Psoas muscle (tissue), 8 donors: Measurements from ENCODE around the gene GEMIN5. TPM values are rescaled to one million over a fixed set of nuclear protein-coding genes. Genes with fewer than 3 reads are reported as not detected.
"Not testable (repeated sequence)": the region's sequence is repeated elsewhere in the genome, so short reads cannot be mapped to it uniquely, and the experiment has no call there.

ENCODE experiments used
- ATAC-seq, 4 donors: fragments of 200-7000 bp; cut with Tn5 transposase; one replicate each; pipeline ENCODE4 v1.9.1; 2020; ENCODE audit warnings: moderate library complexity in 3 of 4, mild to moderate bottlenecking in 2 of 4
- DNase-seq, 2 donors: peaks; one replicate each; pipeline ENCODE4 v3.0.0-alpha.2; 2020
- H3K27ac ChIP-seq: fragments of 200-600 bp; one replicate; pipeline ENCODE4 v1.8.0; 2022
- H3K27me3 ChIP-seq, 3 donors: fragments of 200-600 bp in 1 of 3; one replicate each; pipeline versions ENCODE4 v1.6.1 to v1.8.0; 2013 to 2022; ENCODE audit warnings: low read length in 2 of 3, mild to moderate bottlenecking in 2 of 3, moderate library complexity in 1 of 3; ENCODE audit not compliant: insufficient read depth in 3 of 3
- H3K36me3 ChIP-seq, 2 donors: fragments of 200-600 bp in 1 of 2; one replicate each; pipeline versions ENCODE4 v1.6.1 to v1.8.0; 2013 to 2022; ENCODE audit warnings: low read depth in 1 of 2, mild to moderate bottlenecking in 1 of 2, moderate library complexity in 1 of 2; ENCODE audit not compliant: insufficient read depth in 1 of 2
- H3K4me1 ChIP-seq: fragments of 200-600 bp; one replicate; pipeline ENCODE4 v1.8.0; 2022
- H3K4me3 ChIP-seq: fragments of 200-600 bp; one replicate; pipeline ENCODE4 v1.8.0; 2022; ENCODE audit warnings: mild to moderate bottlenecking
- H3K9me3 ChIP-seq: fragments of 200-600 bp; one replicate; pipeline ENCODE4 v1.8.0; 2022
- WGBS, 3 donors: extraction: QIAGEN DNeasy Blood & Tissue Kit; methylation state at CpG; one replicate each; pipeline versions ENCODE4 v1.1.6 to v1.1.7; 2013; 5-methylcytosine and 5-hydroxymethylcytosine counted together
- intact Hi-C, 2 donors: fragments of 100-400 bp; cut with DNase I; formaldehyde crosslinking; loops; one replicate each; pipeline versions ENCODE4 v1.11.0 to v1.14.2; 2022
- long read RNA-seq, 2 donors: library from polyadenylated mRNA; unstranded; transcript quantifications; one replicate each; pipeline ENCODE4 v2.0.0, GENCODE V29; 2021
- polyA plus RNA-seq, 3 donors: library from polyadenylated mRNA; stranded (reverse); fragments of 200-250 nt; gene quantifications; one replicate each; pipeline ENCODE4 v1.2.3, GENCODE V29; 2013
- total RNA-seq, 4 donors: library from RNA; stranded (reverse); fragmentation: NEBNext Ultra II Directional in 2 of 4; extraction: Animal tissue kit (Norgen Biotek cat#: 25700) in 2 of 4; gene quantifications; one replicate each; pipeline versions ENCODE4 v1.2.1 to v1.2.4, GENCODE V29; 2021 to 2023
- TF ChIP-seq, protein P1 (sequence below): fragments of 200-600 bp; IDR thresholded peaks from one replicate; pipeline ENCODE4 v1.8.0; 2022; ENCODE audit warnings: antibody characterized with exemption
- donor health status: healthy with polysubstance abuse.
- donor health status: DM: no; HTN: no; CAD: no; lungs with moderate emphysema.
- donor health status: Bipolar disorder and iron deficiency.
- donor health status: healthy.
- donor health status: DM: yes; HTN: yes; CAD: no.
- donor health status: DM: no; HTN: no; CAD: no.
- donor health status: DM: no; HTN: no; CAD: no.
- donor health status: DM: yes; HTN: yes; CAD: no.

The GEMIN5 gene
- total RNA-seq (10 to 100 TPM; 16.7 to 23.1 (median 22.5) TPM), polyA plus RNA-seq (10 to 100 TPM in 1 of 3 donors, 1 to 10 TPM in 2; 6.6 to 15.7 (median 8.8) TPM)
- long read RNA-seq, donor 1, full-length matches to known transcripts, result 6 of 24 reads
- long read RNA-seq, donor 1, partial matches to known transcripts, result 17 of 24 reads
- long read RNA-seq, donor 1, other reads (novel, unspliced or antisense), result 1 of 24 reads
- long read RNA-seq, donor 2, full-length matches to known transcripts, result 6 of 24 reads
- long read RNA-seq, donor 2, partial matches to known transcripts, result 15 of 24 reads
- long read RNA-seq, donor 2, other reads (novel, unspliced or antisense), result 3 of 24 reads

GRCh38 chr5:154937718-154938466 is at the start of gene GEMIN5:
Gene GEMIN5 (minus strand): TSS chr5:154938211. CDS start chr5:154938133, 78 bp downstream.
- H3K27ac ChIP-seq, result peak within 1 kb of the TSS; percentile 84
- H3K36me3 ChIP-seq, result peaks cover 4 to 23% of the 10 kb centered on the region in 2 donors
- ATAC-seq, result peak; percentile 94 to 96 (median 94)
- TF ChIP-seq, protein P1, sequence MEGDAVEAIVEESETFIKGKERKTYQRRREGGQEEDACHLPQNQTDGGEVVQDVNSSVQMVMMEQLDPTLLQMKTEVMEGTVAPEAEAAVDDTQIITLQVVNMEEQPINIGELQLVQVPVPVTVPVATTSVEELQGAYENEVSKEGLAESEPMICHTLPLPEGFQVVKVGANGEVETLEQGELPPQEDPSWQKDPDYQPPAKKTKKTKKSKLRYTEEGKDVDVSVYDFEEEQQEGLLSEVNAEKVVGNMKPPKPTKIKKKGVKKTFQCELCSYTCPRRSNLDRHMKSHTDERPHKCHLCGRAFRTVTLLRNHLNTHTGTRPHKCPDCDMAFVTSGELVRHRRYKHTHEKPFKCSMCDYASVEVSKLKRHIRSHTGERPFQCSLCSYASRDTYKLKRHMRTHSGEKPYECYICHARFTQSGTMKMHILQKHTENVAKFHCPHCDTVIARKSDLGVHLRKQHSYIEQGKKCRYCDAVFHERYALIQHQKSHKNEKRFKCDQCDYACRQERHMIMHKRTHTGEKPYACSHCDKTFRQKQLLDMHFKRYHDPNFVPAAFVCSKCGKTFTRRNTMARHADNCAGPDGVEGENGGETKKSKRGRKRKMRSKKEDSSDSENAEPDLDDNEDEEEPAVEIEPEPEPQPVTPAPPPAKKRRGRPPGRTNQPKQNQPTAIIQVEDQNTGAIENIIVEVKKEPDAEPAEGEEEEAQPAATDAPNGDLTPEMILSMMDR, result no peak
- intact Hi-C loops, result loop anchor here in 1 of 2 donors (5.0 kb wide), 1 partner anchor 181 kb away; the partner anchor contains the start of gene LARP1
- H3K9me3 ChIP-seq, result no peaks in the 10 kb centered on the region
- WGBS, 3 donors, result 0% methylated on average over 59 to 61 of the region's 61 CpGs
- no peaks in the 10 kb centered on the region for H3K27me3 ChIP-seq
- peak within 1 kb of the TSS; percentile 94 for H3K4me3 ChIP-seq
- H3K4me1 ChIP-seq, result peaks cover 27% of the 10 kb centered on the region
- peak; percentile 86 to 93 for DNase-seq

DNA sequence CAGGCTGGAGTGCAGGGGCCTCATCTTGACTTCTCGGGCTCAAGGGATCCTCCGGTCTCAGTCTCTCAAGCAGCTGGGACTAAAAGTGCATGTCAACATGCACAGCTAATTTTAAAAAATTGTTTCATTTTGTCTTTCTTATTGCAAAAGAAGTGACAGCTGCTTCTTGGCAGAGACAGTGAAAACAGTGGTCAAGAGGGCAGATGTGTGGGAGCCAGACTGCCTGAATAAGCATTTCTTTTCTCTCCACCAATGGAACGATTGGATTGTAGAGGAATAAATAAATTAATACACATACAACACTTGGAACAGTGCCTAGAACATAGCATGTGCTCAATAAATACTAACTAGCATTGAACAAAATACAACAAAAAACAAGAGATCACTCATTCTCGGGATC is 48.1 kb upstream of the GEMIN5 start:
- Histone ChIP-seq H3K36me3 (no peaks in the 10 kb centered on the region), H3K4me3 (no peak overlapping the region), H3K4me1 (no peaks in the 10 kb centered on the region), H3K27ac (no peak overlapping the region), H3K27me3 (no peaks in the 10 kb centered on the region), H3K9me3 (no peaks in the 10 kb centered on the region)
- TF ChIP-seq, protein P1, result no peak
- 26 to 35% (median 32%) methylated on average over 4 of the region's 4 CpGs for WGBS, 3 donors
- DNase-seq, result no peak
- intact Hi-C loops, result no loop called here
- no peak for ATAC-seq

GRCh38 chr5:154984946-154985516 is 47.0 kb upstream of the GEMIN5 start:
- ATAC-seq, result no peak
- H3K27ac ChIP-seq, result no peak overlapping the region
- TF ChIP-seq, protein P1, result no peak
- DNase-seq, result no peak
- no peaks in the 10 kb centered on the region for H3K27me3 ChIP-seq
- no peaks in the 10 kb centered on the region for H3K9me3 ChIP-seq
- H3K4me3 ChIP-seq, result no peak overlapping the region
- no peaks in the 10 kb centered on the region for H3K36me3 ChIP-seq
- H3K4me1 ChIP-seq, result no peaks in the 10 kb centered on the region
- 61 to 68% (median 64%) methylated on average over 8 of the region's 8 CpGs for WGBS, 3 donors
- intact Hi-C loops, result no loop called here

DNA sequence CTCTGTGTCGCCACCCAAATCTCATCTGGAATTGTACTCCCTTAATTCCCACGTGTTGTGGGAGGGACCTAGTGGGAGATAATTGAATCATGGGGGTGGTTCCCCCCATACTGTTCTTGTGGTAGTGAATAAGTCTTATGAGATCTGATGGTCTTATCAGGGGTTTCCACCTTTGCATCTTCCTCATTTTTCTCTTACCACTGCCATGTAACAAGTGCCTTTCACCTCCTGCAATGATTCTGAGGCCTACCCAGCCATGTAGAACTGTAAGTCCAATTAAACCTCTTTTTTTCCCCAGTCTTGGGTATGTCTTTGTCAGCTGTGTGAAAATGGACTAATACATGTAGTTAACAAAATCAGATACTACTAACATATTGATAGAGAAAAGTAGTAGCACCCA is 40.3 kb upstream of the GEMIN5 start:
- H3K27ac ChIP-seq, intact Hi-C loops, H3K27me3 ChIP-seq, H3K4me3 ChIP-seq, ATAC-seq, H3K9me3 ChIP-seq, DNase-seq, H3K4me1 ChIP-seq, H3K36me3 ChIP-seq: not testable (repeated sequence)
- WGBS, 3 donors, result 91 to 93% (median 92%) methylated on average over 2 of the region's 2 CpGs

DNA sequence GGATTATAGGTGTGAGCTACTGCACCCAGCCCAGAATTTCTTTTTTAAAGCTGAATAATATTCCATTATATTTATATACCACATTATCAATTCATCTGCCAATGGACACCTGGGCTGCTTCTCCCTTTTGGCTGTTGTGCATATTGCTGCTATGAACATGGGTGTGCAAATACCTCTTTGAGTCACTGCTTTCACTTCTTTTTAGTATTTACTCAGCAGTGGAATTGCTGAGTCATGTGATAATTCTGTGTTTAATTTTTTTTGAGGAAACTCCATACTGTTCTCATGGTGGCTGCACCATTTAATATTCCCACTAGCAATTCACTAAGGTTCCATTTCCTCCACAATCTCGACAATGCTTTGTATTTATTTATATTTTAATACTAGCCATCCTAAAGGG is 39.4 kb upstream of the GEMIN5 start:
- no peak overlapping the region for H3K27ac ChIP-seq
- H3K4me1 ChIP-seq, result no peaks in the 10 kb centered on the region
- DNase-seq, result no peak
- H3K4me3 ChIP-seq, result no peak overlapping the region
- 66 to 82% (median 78%) methylated on average over 1 of the region's 1 CpG for WGBS, 3 donors
- intact Hi-C loops, result no loop called here
- H3K9me3 ChIP-seq, result no peaks in the 10 kb centered on the region
- no peak for ATAC-seq
- TF ChIP-seq, protein P1, result no peak
- H3K27me3 ChIP-seq, result no peaks in the 10 kb centered on the region
- H3K36me3 ChIP-seq, result peaks cover 0 to 6% of the 10 kb centered on the region in 2 donors

GRCh38 chr5:154976082-154976481 is 38.1 kb upstream of the GEMIN5 start:
- H3K4me1 ChIP-seq, H3K36me3 ChIP-seq, H3K9me3 ChIP-seq, H3K27me3 ChIP-seq, intact Hi-C loops, DNase-seq, H3K27ac ChIP-seq, ATAC-seq, H3K4me3 ChIP-seq: not testable (repeated sequence)
- WGBS, 3 donors, result 92 to 99% (median 93%) methylated on average over 9 of the region's 9 CpGs
